IPS-20b (cell line): ENCODE results near the gene CHST11.
"Not testable (repeated sequence)": the region's sequence is repeated elsewhere in the genome, so short reads cannot be mapped to it uniquely, and the experiment has no call there.

Experiments used
- H3K27ac ChIP-seq: one replicate; pipeline ENCODE4 v1.5.1; 2013; ENCODE audit warnings: low read length
- H3K27me3 ChIP-seq: 2 replicates; pipeline ENCODE4 v1.6.1; 2013; ENCODE audit warnings: mild to moderate bottlenecking, low read length, inconsistent platforms; ENCODE audit not compliant: insufficient read depth
- H3K36me3 ChIP-seq: 2 replicates; pipeline ENCODE4 v1.6.1; 2013; ENCODE audit warnings: low read depth, mild to moderate bottlenecking, inconsistent platforms, low read length, moderate library complexity; ENCODE audit not compliant: insufficient read depth
- H3K4me1 ChIP-seq: 2 replicates; pipeline ENCODE4 v1.6.1; 2013; ENCODE audit warnings: mild to moderate bottlenecking, control low read depth, inconsistent platforms, low read length, moderate library complexity; ENCODE audit not compliant: insufficient read depth
- H3K4me3 ChIP-seq: 2 replicates; pipeline ENCODE4 v1.5.1; 2013; ENCODE audit warnings: mild to moderate bottlenecking, low read length, inconsistent platforms
- H3K9ac ChIP-seq: 2 replicates; pipeline ENCODE4 v1.6.1; 2013; ENCODE audit warnings: low read depth, mild to moderate bottlenecking, inconsistent platforms, low read length, moderate library complexity
- H3K9me3 ChIP-seq: 2 replicates; pipeline ENCODE4 v1.6.1; 2013; ENCODE audit warnings: mild to moderate bottlenecking, low read depth, low read length, inconsistent platforms; ENCODE audit not compliant: insufficient read depth

Gene CHST11

GRCh38 chr12:104737113-104737512 is 280.4 kb downstream of the CHST11 start:
- H3K4me3 ChIP-seq = no peak overlapping the region
- peaks cover 14% of the 10 kb centered on the region; the same call in 1 of the 2 replicates for H3K4me1 ChIP-seq
- H3K9ac ChIP-seq = no peak overlapping the region
- H3K9me3 ChIP-seq = no peaks in the 10 kb centered on the region
- H3K36me3 ChIP-seq = no peaks in the 10 kb centered on the region
- H3K27me3 ChIP-seq = no peaks in the 10 kb centered on the region
- no peak overlapping the region for H3K27ac ChIP-seq

- Histone ChIP-seq H3K27ac (no peak overlapping the region), H3K9ac (no peak overlapping the region), H3K4me3 (no peak overlapping the region), H3K27me3 (no peaks in the 10 kb centered on the region), H3K9me3 (no peaks in the 10 kb centered on the region), H3K4me1 (peaks cover 14% of the 10 kb centered on the region; the same call in 1 of the 2 replicates), H3K36me3 (no peaks in the 10 kb centered on the region)
Observed at GRCh38 chr12:104737791-104738301, 281.1 kb downstream of the CHST11 start.

- Histone ChIP-seq H3K9ac (no peak overlapping the region), H3K9me3 (no peaks in the 10 kb centered on the region), H3K4me3 (no peak overlapping the region), H3K4me1 (peaks cover 14% of the 10 kb centered on the region; the same call in 1 of the 2 replicates), H3K36me3 (no peaks in the 10 kb centered on the region), H3K27me3 (no peaks in the 10 kb centered on the region), H3K27ac (no peak overlapping the region)
Observed at GRCh38 chr12:104738331-104738730, 281.6 kb downstream of the CHST11 start.

- no peaks in the 10 kb centered on the region for H3K36me3 ChIP-seq
- no peaks in the 10 kb centered on the region for H3K27me3 ChIP-seq
- H3K9ac ChIP-seq = no peak overlapping the region
- no peak overlapping the region for H3K4me3 ChIP-seq
- no peak overlapping the region for H3K27ac ChIP-seq
- no peaks in the 10 kb centered on the region for H3K9me3 ChIP-seq
- H3K4me1 ChIP-seq = peaks cover 14% of the 10 kb centered on the region; the same call in 1 of the 2 replicates
Observed at GRCh38 chr12:104738776-104739642, 282.3 kb downstream of the CHST11 start.

- Histone ChIP-seq H3K9ac (no peak overlapping the region), H3K36me3 (no peaks in the 10 kb centered on the region), H3K4me1 (peaks cover 14% of the 10 kb centered on the region; the same call in 1 of the 2 replicates), H3K27me3 (no peaks in the 10 kb centered on the region), H3K27ac (no peak overlapping the region), H3K9me3 (no peaks in the 10 kb centered on the region), H3K4me3 (no peak overlapping the region)
Observed at GRCh38 chr12:104740668-104741067, 283.9 kb downstream of the CHST11 start.

- H3K9me3 ChIP-seq = no peaks in the 10 kb centered on the region
- no peak overlapping the region for H3K4me3 ChIP-seq
- H3K27me3 ChIP-seq = no peaks in the 10 kb centered on the region
- peaks cover 14% of the 10 kb centered on the region; the same call in 1 of the 2 replicates for H3K4me1 ChIP-seq
- H3K36me3 ChIP-seq = no peaks in the 10 kb centered on the region
- H3K9ac ChIP-seq = no peak overlapping the region
- no peak overlapping the region for H3K27ac ChIP-seq
Observed at GRCh38 chr12:104741077-104741476, 284.3 kb downstream of the CHST11 start.

GRCh38 chr12:104741497-104742367 is 285.0 kb downstream of the CHST11 start:
- Histone ChIP-seq H3K4me1 (peaks cover 14% of the 10 kb centered on the region; the same call in 1 of the 2 replicates), H3K36me3 (no peaks in the 10 kb centered on the region), H3K4me3 (no peak overlapping the region), H3K27me3 (no peaks in the 10 kb centered on the region), H3K9me3 (no peaks in the 10 kb centered on the region), H3K27ac (no peak overlapping the region), H3K9ac (no peak overlapping the region)

GRCh38 chr12:104742551-104743201 is 285.9 kb downstream of the CHST11 start:
- Histone ChIP-seq H3K4me1 (peaks cover 17% of the 10 kb centered on the region; the same call in 1 of the 2 replicates), H3K9ac (no peak overlapping the region), H3K27ac (no peak overlapping the region), H3K4me3 (no peak overlapping the region), H3K27me3 (no peaks in the 10 kb centered on the region), H3K36me3 (no peaks in the 10 kb centered on the region), H3K9me3 (no peaks in the 10 kb centered on the region)

GRCh38 chr12:104743202-104743580 is 286.4 kb downstream of the CHST11 start:
- H3K27ac ChIP-seq = no peak overlapping the region
- peaks cover 16% of the 10 kb centered on the region; the same call in 1 of the 2 replicates for H3K4me1 ChIP-seq
- no peaks in the 10 kb centered on the region for H3K27me3 ChIP-seq
- H3K9ac ChIP-seq = no peak overlapping the region
- no peak overlapping the region for H3K4me3 ChIP-seq
- H3K9me3 ChIP-seq = no peaks in the 10 kb centered on the region
- no peaks in the 10 kb centered on the region for H3K36me3 ChIP-seq

GRCh38 chr12:104743753-104744548 is 287.2 kb downstream of the CHST11 start:
- H3K27ac ChIP-seq, H3K36me3 ChIP-seq, H3K4me3 ChIP-seq, H3K27me3 ChIP-seq, H3K9ac ChIP-seq, H3K9me3 ChIP-seq: not testable (repeated sequence)
- H3K4me1 ChIP-seq = peaks cover 18% of the 10 kb centered on the region; the same call in 1 of the 2 replicates
